GM23338 (cell line): ENCODE data around the gene SNRNP35. TPM values are rescaled to one million over a fixed set of nuclear protein-coding genes. Genes with fewer than 3 reads are reported as not detected.

Experiments used
- ATAC-seq: fragments of 200-7000 bp; cut with Tn5 transposase; 3 replicates; pipeline ENCODE4 v1.9.1; 2020
- DNase-seq: peaks from one replicate; pipeline ENCODE4 v3.0.0-alpha.2; 2015; ENCODE audit warnings: low spot score
- H2AFZ ChIP-seq: fragments of 200-600 bp; sonication (generic); 2 replicates; pipeline ENCODE4 v1.8.0; 2016; ENCODE audit warnings: antibody characterized with exemption, mild to moderate bottlenecking, moderate library complexity
- H3F3A ChIP-seq: fragments of 200-600 bp; sonication (generic); replicated peaks from 2 replicates; pipeline ENCODE4 v1.8.0; 2017; ENCODE audit warnings: antibody characterized with exemption, mixed run types, low read depth
- H3K27ac ChIP-seq: fragments of 200-600 bp; sonication (generic); 2 replicates; pipeline ENCODE4 v1.6.1; 2016; ENCODE audit warnings: low read depth
- H3K27me3 ChIP-seq: fragments of 200-600 bp; sonication (generic); 2 replicates; pipeline ENCODE4 v1.8.0; 2016; ENCODE audit warnings: mild to moderate bottlenecking, mixed run types, moderate library complexity; ENCODE audit not compliant: insufficient read depth
- H3K36me3 ChIP-seq: fragments of 200-600 bp; sonication (generic); 2 replicates; pipeline ENCODE4 v1.8.0; 2016; ENCODE audit warnings: mild to moderate bottlenecking; ENCODE audit not compliant: insufficient read depth
- H3K4me1 ChIP-seq: fragments of 200-600 bp; sonication (generic); 2 replicates; pipeline ENCODE4 v1.8.0; 2016; ENCODE audit warnings: mild to moderate bottlenecking, moderate library complexity; ENCODE audit not compliant: insufficient read depth
- H3K4me2 ChIP-seq: fragments of 200-600 bp; sonication (generic); 2 replicates; pipeline ENCODE4 v1.7.1; 2017; ENCODE audit warnings: mixed run types
- H3K4me3 ChIP-seq: fragments of 200-600 bp; sonication (generic); 2 replicates; pipeline ENCODE4 v1.6.1; 2016; ENCODE audit warnings: mixed run types
- H3K79me2 ChIP-seq: fragments of 200-600 bp; sonication (generic); replicated peaks from 2 replicates; pipeline ENCODE4 v1.8.0; 2017; ENCODE audit warnings: mild to moderate bottlenecking; ENCODE audit not compliant: insufficient read depth
- H3K9me2 ChIP-seq: fragments of 200-600 bp; sonication (generic); 2 replicates; pipeline ENCODE4 v1.8.0; 2017; ENCODE audit not compliant: insufficient read depth
- H4K20me1 ChIP-seq: fragments of 200-600 bp; sonication (generic); replicated peaks from 2 replicates; pipeline ENCODE4 v1.8.0; 2017; ENCODE audit warnings: mild to moderate bottlenecking; ENCODE audit not compliant: insufficient read depth
- H3K27ac Mint-ChIP-seq: 2 replicates; pipeline ENCODE4 v1.8.0; 2020; ENCODE audit warnings: inconsistent platforms, mild to moderate bottlenecking, moderate library complexity, mixed read lengths
- H3K27me3 Mint-ChIP-seq: 3 replicates; pipeline ENCODE4 v1.8.0; 2022; ENCODE audit warnings: low read depth, mild to moderate bottlenecking, moderate library complexity, mixed read lengths, inconsistent platforms; ENCODE audit not compliant: insufficient read depth, poor library complexity
- H3K36me3 Mint-ChIP-seq: 3 replicates; pipeline ENCODE4 v1.8.0; 2021; ENCODE audit warnings: low read depth, mild to moderate bottlenecking, inconsistent platforms, moderate library complexity, mixed read lengths
- H3K4me1 Mint-ChIP-seq: 3 replicates; pipeline ENCODE4 v1.8.0; 2020; ENCODE audit warnings: mild to moderate bottlenecking, inconsistent platforms, mixed read lengths
- H3K4me3 Mint-ChIP-seq: 3 replicates; pipeline ENCODE4 v1.8.0; 2021; ENCODE audit warnings: moderate library complexity, mild to moderate bottlenecking, inconsistent platforms, mixed read lengths
- H3K9me3 Mint-ChIP-seq: 3 replicates; pipeline ENCODE4 v1.8.0; 2020; ENCODE audit warnings: moderate library complexity, mild to moderate bottlenecking, inconsistent platforms, mixed read lengths
- CREB1 ChIP-seq: fragments of 250-450 bp; sonication (Bioruptor Pico); IDR thresholded peaks from 2 replicates; pipeline ENCODE4 v1.5.0; 2020; ENCODE audit warnings: low read depth, mild to moderate bottlenecking, moderate library complexity
- ETS1 ChIP-seq: IDR thresholded peaks from 2 replicates; pipeline ENCODE4 v1.6.1; 2016; ENCODE audit warnings: antibody characterized with exemption
- EZH2 ChIP-seq: fragments of 200-600 bp; sonication (generic); IDR thresholded peaks from one replicate; pipeline ENCODE4 v1.8.0; 2017; ENCODE audit warnings: antibody characterized with exemption, mild to moderate bottlenecking, low read depth; ENCODE audit not compliant: unreplicated experiment
- EZH2phosphoT487 ChIP-seq: fragments of 200-600 bp; sonication (generic); IDR thresholded peaks from one replicate; pipeline ENCODE4 v1.8.1; 2018; ENCODE audit warnings: antibody characterized with exemption; ENCODE audit not compliant: unreplicated experiment
- JUNB ChIP-seq: IDR thresholded peaks from one replicate; pipeline ENCODE4 v1.6.1; 2016; ENCODE audit warnings: antibody characterized with exemption; ENCODE audit not compliant: unreplicated experiment
- NANOG ChIP-seq: IDR thresholded peaks from 2 replicates; pipeline ENCODE4 v1.6.1; 2016; ENCODE audit warnings: antibody characterized with exemption, borderline replicate concordance
- REST ChIP-seq: IDR thresholded peaks from one replicate; pipeline ENCODE4 v1.6.1; 2018; ENCODE audit warnings: antibody characterized with exemption; ENCODE audit not compliant: unreplicated experiment
- STAT1 ChIP-seq: IDR thresholded peaks from one replicate; pipeline ENCODE4 v1.6.1; 2016; ENCODE audit warnings: antibody characterized with exemption; ENCODE audit not compliant: unreplicated experiment
- ZNF331 ChIP-seq: fragments of 250-450 bp; sonication (Bioruptor Pico); IDR thresholded peaks from 2 replicates; pipeline ENCODE4 v1.5.0; 2020; ENCODE audit warnings: low read depth, mild to moderate bottlenecking, moderate library complexity
- ZNF462 ChIP-seq: fragments of 250-450 bp; sonication (Bioruptor Pico); IDR thresholded peaks from 2 replicates; pipeline ENCODE4 v1.5.0; 2020; ENCODE audit warnings: mild to moderate bottlenecking, moderate library complexity
- polyA plus RNA-seq: library from polyadenylated mRNA; unstranded; fragments of >200 nt; fragmentation: Nextera tagmentation; extraction: Ambion mirVana; gene quantifications from 2 replicates; pipeline ENCODE4 v1.2.1, GENCODE V29; 2016
- total RNA-seq: library from RNA; depleted of rRNA; stranded (reverse); fragments of >200 nt; shearing (Covaris generic); gene quantifications from 2 replicates; pipeline ENCODE4 v1.2.3, GENCODE V29; 2014

SNRNP35 gene
- total and polyA plus RNA-seq, 2 experiments from 2014 or later = 8.4 to 38.4 TPM

GRCh38 chr12:123435636-123436016, 22.3 kb upstream of the SNRNP35 start:
- Histone ChIP-seq H3K27ac (no peak overlapping the region), H3K79me2 (no peaks in the 10 kb centered on the region), H3K9me2 (no peaks in the 10 kb centered on the region), H3K27me3 (peaks cover 24% of the 10 kb centered on the region), H3K36me3 (no peaks in the 10 kb centered on the region), H4K20me1 (no peaks in the 10 kb centered on the region; the same call in 1 of the 2 replicates), H3K4me1 (no peaks in the 10 kb centered on the region), H3K4me2 (peak overlapping the region; percentile 92), H2AFZ (peak overlapping the region; percentile 99), H3F3A (peaks cover 5% of the 10 kb centered on the region), H3K4me3 (peak overlapping the region; percentile 90)
- H3K27me3 Mint-ChIP-seq = peaks cover 32% of the 10 kb centered on the region
- peak overlapping the region; percentile 91 for H3K4me3 Mint-ChIP-seq
- ATAC-seq = no peak
- H3K9me3 Mint-ChIP-seq = no peaks in the 10 kb centered on the region
- H3K4me1 Mint-ChIP-seq = no peaks in the 10 kb centered on the region; the same call in 2 of the 3 replicates
- no peak overlapping the region for H3K27ac Mint-ChIP-seq
- TF ChIP-seq STAT1 = no peak
- TF ChIP-seq REST = no peak
- no peak for TF ChIP-seq EZH2phosphoT487
- no peaks in the 10 kb centered on the region for H3K36me3 Mint-ChIP-seq
- DNase-seq = no peak

GRCh38 chr12:123436017-123436964, 21.6 kb upstream of the SNRNP35 start, which contains the start of gene RILPL2:
Gene RILPL2 (minus strand): TSS chr12:123436684. CDS start chr12:123436420, 264 bp downstream.
- no peaks in the 10 kb centered on the region for H3K9me2 ChIP-seq
- H3K9me3 Mint-ChIP-seq = no peaks in the 10 kb centered on the region
- H3K4me1 ChIP-seq = no peaks in the 10 kb centered on the region
- H3K27ac ChIP-seq = no peak within 1 kb of the TSS
- H2AFZ ChIP-seq = peak within 1 kb of the TSS; percentile 99
- no peaks in the 10 kb centered on the region for H3K36me3 ChIP-seq
- no peaks in the 10 kb centered on the region; the same call in 2 of the 3 replicates for H3K4me1 Mint-ChIP-seq
- ATAC-seq (peak; percentile 92), DNase-seq (peak; percentile 84)
- H3K27me3 Mint-ChIP-seq = peaks cover 31% of the 10 kb centered on the region
- peak within 1 kb of the TSS; percentile 90 for H3K4me3 ChIP-seq
- peak within 1 kb of the TSS; percentile 92 for H3K4me2 ChIP-seq
- H3K79me2 ChIP-seq = no peaks in the 10 kb centered on the region
- no peaks in the 10 kb centered on the region for H3K36me3 Mint-ChIP-seq
- H3K4me3 Mint-ChIP-seq = peak within 1 kb of the TSS; percentile 91
- H3K27me3 ChIP-seq = peaks cover 24% of the 10 kb centered on the region
- no peak within 1 kb of the TSS for H3K27ac Mint-ChIP-seq
- peaks cover 5% of the 10 kb centered on the region for H3F3A ChIP-seq
- H4K20me1 ChIP-seq = no peaks in the 10 kb centered on the region; the same call in 1 of the 2 replicates
- no peak for TF ChIP-seq NANOG
- no peak for TF ChIP-seq ZNF462 (CRISPR knock-in tag)
- TF ChIP-seq JUNB = no peak
- TF ChIP-seq ETS1 = no peak
- no peak for TF ChIP-seq EZH2
- TF ChIP-seq ZNF331 (CRISPR knock-in tag) = no peak
- TF ChIP-seq CREB1 = no peak
